Esophagus (tissue), 2 donors: Measurements from ENCODE around the gene N4BP3. TPM values are rescaled to one million over a fixed set of nuclear protein-coding genes. Genes with fewer than 3 reads are reported as not detected.

Experiments used
- H3K27ac ChIP-seq, 2 donors: one replicate each; pipeline ENCODE4 v1.5.1; 2013; ENCODE audit warnings: low read depth in 2 of 2, mild to moderate bottlenecking in 2 of 2, inconsistent platforms in 1 of 2, low read length in 1 of 2, moderate library complexity in 1 of 2
- H3K27me3 ChIP-seq, 2 donors: one replicate each; pipeline ENCODE4 v1.6.1; 2013; ENCODE audit warnings: low read length in 2 of 2, control low read depth in 1 of 2, mild to moderate bottlenecking in 1 of 2; ENCODE audit not compliant: insufficient read depth in 2 of 2, control insufficient read depth in 1 of 2
- H3K36me3 ChIP-seq, 2 donors: one replicate each; pipeline ENCODE4 v1.6.1; 2013; ENCODE audit warnings: low read length in 1 of 2; ENCODE audit not compliant: control insufficient read depth in 2 of 2, insufficient read depth in 2 of 2
- H3K4me1 ChIP-seq, 2 donors: one replicate each; pipeline ENCODE4 v1.6.1; 2013; ENCODE audit warnings: low read length in 1 of 2; ENCODE audit not compliant: control insufficient read depth in 2 of 2, insufficient read depth in 2 of 2
- H3K4me3 ChIP-seq, 2 donors: one replicate each; pipeline ENCODE4 v1.5.1; 2013; ENCODE audit warnings: low read length in 2 of 2, mild to moderate bottlenecking in 2 of 2, low read depth in 1 of 2, moderate library complexity in 1 of 2
- H3K9me3 ChIP-seq, 2 donors: one replicate each; pipeline ENCODE4 v1.6.1; 2013; ENCODE audit warnings: mild to moderate bottlenecking in 2 of 2, low read depth in 1 of 2, low read length in 1 of 2, moderate library complexity in 1 of 2; ENCODE audit not compliant: control insufficient read depth in 2 of 2, insufficient read depth in 1 of 2
- WGBS, 2 donors: extraction: QIAGEN DNeasy Blood & Tissue Kit; methylation state at CpG; one replicate each; pipeline ENCODE4 v1.1.7; 2013; 5-methylcytosine and 5-hydroxymethylcytosine counted together
- polyA plus RNA-seq, 2 donors: library from polyadenylated mRNA; stranded (reverse); fragments of 200-250 nt; gene quantifications; one replicate each; pipeline ENCODE4 v1.2.3, GENCODE V29; 2013
- donor health status: healthy with polysubstance abuse.
- donor health status: Bipolar disorder and iron deficiency.

The N4BP3 gene
- polyA plus RNA-seq, 2 donors: 16.9 to 26.2 TPM

DNA sequence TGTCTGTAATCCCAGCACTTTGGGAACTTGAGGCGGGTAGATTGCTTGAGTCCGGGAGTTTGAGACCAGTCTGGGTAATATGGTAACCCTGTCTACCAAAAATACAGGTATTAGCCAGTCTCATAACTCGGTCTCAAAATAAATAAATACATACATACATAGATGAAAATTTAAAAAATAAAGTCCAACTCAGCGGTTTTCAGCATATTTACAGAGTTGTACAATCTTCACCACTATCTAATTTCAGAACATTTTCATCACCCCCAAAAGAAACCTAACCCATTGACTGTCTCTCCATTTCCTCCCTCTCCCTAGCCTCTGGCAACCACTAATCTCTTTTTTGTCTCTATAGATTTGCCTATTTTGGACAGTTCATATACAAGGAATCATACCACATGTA, 28.2 kb downstream of the N4BP3 start:
- peaks cover 0 to 5% of the 10 kb centered on the region in 2 donors for H3K4me1 ChIP-seq

GRCh38 chr5:178142642-178143041, 29.3 kb downstream of the N4BP3 start:
- peaks cover 6 to 34% of the 10 kb centered on the region in 2 donors for H3K36me3 ChIP-seq
- no peaks in the 10 kb centered on the region for H3K9me3 ChIP-seq
- H3K27me3 ChIP-seq: no peaks in the 10 kb centered on the region
- peak overlapping the region in 1 of 2 donors; percentile 24 for H3K27ac ChIP-seq
- no peak overlapping the region for H3K4me3 ChIP-seq
- peaks cover 0 to 13% of the 10 kb centered on the region in 2 donors for H3K4me1 ChIP-seq
- WGBS, 2 donors: 88% methylated on average over 20 of the region's 20 CpGs

More for the DNA sequence above, 28.2 kb downstream of the N4BP3 start:
- Histone ChIP-seq H3K36me3 (peaks cover 6 to 29% of the 10 kb centered on the region in 2 donors), H3K27ac (no peak overlapping the region), H3K27me3 (no peaks in the 10 kb centered on the region), H3K9me3 (no peaks in the 10 kb centered on the region), H3K4me3 (no peak overlapping the region)
- WGBS, 2 donors: 93 to 96% methylated on average over 4 of the region's 4 CpGs

DNA sequence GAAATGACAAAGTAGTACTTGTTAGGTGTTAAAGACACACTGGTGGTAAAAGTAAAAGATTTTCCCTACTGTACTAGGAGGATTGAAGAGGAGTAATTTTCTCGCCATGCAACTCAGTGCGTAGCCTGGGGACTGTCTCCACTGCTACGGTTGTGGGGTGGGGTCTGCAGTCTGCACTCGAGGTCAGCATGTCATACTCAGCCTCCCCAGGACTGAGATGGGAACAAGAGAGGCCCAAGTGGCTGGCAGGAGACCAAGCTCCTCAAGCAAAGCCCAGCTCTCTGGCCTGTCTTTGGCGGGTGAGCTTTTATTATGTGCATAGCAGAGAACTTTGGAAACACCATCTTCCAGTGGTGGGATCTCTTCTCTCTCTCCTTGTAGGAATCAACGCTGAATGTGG, 29.9 kb downstream of the N4BP3 start:
- Histone ChIP-seq H3K27ac (peak overlapping the region in 1 of 2 donors; percentile 86), H3K9me3 (no peaks in the 10 kb centered on the region)
- WGBS, 2 donors: 79 to 80% methylated on average over 6 of the region's 6 CpGs

GRCh38 chr5:178143901-178144300, 30.6 kb downstream of the N4BP3 start:
- 45 to 48% methylated on average over 10 of the region's 10 CpGs for WGBS, 2 donors
- peaks cover 0 to 13% of the 10 kb centered on the region in 2 donors for H3K4me1 ChIP-seq
- no peaks in the 10 kb centered on the region for H3K27me3 ChIP-seq
- H3K27ac ChIP-seq: peak overlapping the region; percentile 48 to 86
- H3K36me3 ChIP-seq: peaks cover 14 to 42% of the 10 kb centered on the region in 2 donors
- H3K9me3 ChIP-seq: no peaks in the 10 kb centered on the region
- no peak overlapping the region for H3K4me3 ChIP-seq

More for the DNA sequence above, 29.9 kb downstream of the N4BP3 start:
- Histone ChIP-seq H3K27me3 (no peaks in the 10 kb centered on the region), H3K4me3 (no peak overlapping the region), H3K36me3 (peaks cover 7 to 36% of the 10 kb centered on the region in 2 donors), H3K4me1 (peaks cover 0 to 13% of the 10 kb centered on the region in 2 donors)

DNA sequence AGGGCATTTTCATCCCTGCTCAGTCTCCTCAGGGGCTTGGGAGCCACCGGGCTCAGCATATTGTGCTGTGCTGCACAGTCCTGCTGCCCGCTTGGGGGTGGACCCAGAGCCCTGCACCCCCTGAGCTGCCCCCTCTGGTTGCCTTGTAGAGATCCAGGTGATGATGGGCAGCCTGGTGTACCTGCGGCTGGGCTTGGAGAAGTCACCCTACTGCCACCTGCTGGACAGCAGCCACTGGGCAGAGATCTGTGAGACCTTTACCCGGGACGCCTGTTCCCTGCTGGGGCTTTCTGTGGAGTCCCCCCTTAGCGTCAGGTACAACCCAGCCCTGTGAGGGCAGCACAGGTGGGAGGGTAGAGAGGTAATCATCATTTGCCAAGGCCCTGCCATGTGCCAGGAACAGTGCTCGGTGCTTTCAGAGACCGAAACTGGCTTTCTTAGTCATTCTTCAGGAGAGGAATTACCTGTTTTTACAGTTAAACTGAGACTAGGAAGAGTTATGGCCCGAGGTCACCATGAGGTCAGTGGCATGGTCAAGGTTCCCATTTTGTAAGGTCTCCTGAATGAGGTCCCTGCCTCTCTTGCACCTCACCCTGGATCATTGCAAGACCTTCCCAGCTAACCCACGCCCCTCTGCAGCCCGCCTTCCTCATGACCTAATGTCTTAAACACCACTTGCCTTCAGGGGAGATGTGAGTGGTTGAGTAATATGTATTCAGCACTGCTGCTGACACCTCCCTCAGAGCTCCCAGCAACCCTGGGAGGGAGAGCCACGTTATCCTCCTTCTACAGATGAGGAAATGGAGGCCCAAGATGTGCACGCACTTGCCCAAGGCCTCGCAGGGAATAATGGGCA, 32.9 kb downstream of the N4BP3 start:
- WGBS, 2 donors: 40 to 45% methylated on average over 14 of the region's 14 CpGs
- H3K4me1 ChIP-seq: peaks cover 0 to 14% of the 10 kb centered on the region in 2 donors
- peak overlapping the region; percentile 71 to 96 for H3K27ac ChIP-seq
- no peaks in the 10 kb centered on the region for H3K9me3 ChIP-seq
- H3K36me3 ChIP-seq: peaks cover 16 to 56% of the 10 kb centered on the region in 2 donors
- no peaks in the 10 kb centered on the region for H3K27me3 ChIP-seq
- H3K4me3 ChIP-seq: no peak overlapping the region

- peak overlapping the region; percentile 22 to 76 for H3K27ac ChIP-seq
- no peaks in the 10 kb centered on the region for H3K27me3 ChIP-seq
- no peaks in the 10 kb centered on the region for H3K9me3 ChIP-seq
- H3K36me3 ChIP-seq: peaks cover 16 to 60% of the 10 kb centered on the region in 2 donors
- 91 to 93% methylated on average over 15 of the region's 15 CpGs for WGBS, 2 donors
- H3K4me3 ChIP-seq: no peak overlapping the region
- H3K4me1 ChIP-seq: peaks cover 0 to 19% of the 10 kb centered on the region in 2 donors
These were observed 34.1 kb downstream of the N4BP3 start for GRCh38 chr5:178147406-178147805.

DNA sequence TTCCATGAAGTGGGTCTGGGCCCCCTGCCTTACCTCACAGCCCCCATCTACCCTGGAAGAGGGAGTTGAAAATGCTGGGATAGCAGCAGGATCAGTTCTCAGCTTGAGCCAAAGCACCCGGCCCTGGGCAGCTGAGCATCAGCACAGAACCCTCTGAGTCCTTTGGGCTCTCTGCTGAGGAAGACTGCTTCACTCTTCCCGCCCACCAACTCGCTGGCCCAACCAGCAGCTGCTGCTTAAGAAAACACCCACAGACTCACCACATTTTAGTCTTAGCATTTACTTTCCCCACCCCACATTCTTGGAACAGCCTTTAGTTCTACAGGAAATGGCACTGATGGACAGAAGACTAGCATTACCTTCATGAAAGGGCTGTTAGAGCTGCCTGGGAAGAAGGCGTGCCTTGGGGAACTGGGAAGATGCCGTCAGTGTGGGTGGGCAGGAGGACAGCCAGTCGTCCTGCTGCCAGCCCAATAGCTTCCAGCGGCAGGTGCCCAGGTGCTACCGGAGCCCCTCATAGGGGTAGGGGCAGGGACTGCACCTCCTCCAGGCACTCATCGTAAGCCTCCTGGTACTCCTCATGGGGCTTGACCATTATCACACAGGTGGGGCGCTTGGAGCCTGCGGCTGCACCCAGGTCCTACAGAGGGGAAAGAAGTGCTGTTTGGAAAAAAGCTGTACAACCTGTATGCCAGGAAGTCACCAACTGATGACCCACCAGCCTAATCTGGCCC, 36.0 kb downstream of the N4BP3 start:
- Histone ChIP-seq H3K4me1 (peaks cover 0 to 23% of the 10 kb centered on the region in 2 donors), H3K36me3 (peaks cover 12 to 44% of the 10 kb centered on the region in 2 donors)
- 73 to 80% methylated on average over 11 of the region's 11 CpGs for WGBS, 2 donors

DNA sequence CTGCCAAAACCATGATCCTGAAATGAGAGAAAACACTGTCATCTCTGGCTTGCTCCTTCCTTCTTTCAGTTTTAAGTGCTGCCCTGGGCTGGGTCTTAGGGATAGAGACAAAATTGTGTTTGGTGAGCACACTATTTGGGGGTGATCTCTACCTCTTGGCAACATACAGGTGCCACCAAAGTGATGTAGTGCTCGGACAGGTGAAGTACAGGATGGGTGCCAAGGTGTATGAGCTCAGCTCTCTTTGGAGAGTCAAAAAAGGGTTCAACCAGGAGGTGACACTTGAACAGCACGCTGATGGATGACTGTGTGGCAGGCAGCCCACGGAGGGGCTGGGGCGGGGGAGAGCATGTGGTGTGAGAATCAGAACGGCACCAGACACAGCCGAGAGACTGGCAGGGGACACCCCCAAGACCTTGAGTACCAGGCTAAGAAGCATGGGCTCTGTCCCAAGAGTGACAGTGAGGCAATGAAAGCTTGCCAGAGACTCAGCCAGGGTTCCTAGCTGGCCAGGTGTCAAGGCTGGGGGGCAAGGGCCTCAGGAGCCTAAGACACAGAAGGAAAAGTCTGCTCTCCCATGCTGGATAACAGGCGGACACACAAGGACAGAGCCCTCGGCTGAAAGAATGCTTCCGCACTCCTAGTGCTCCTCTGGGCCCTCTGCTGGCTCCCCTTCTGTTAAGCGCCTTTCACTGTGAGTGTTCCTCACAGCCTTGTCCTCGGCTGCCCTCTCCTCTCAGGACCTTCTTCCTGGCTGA, 37.8 kb downstream of the N4BP3 start:
- H3K4me3 ChIP-seq: no peak overlapping the region
- H3K27me3 ChIP-seq: no peaks in the 10 kb centered on the region
- H3K36me3 ChIP-seq: peaks cover 12 to 44% of the 10 kb centered on the region in 2 donors
- WGBS, 2 donors: 69 to 74% methylated on average over 11 of the region's 11 CpGs
- H3K4me1 ChIP-seq: peaks cover 0 to 20% of the 10 kb centered on the region in 2 donors
- H3K27ac ChIP-seq: peak overlapping the region in 1 of 2 donors; percentile 75
- H3K9me3 ChIP-seq: no peaks in the 10 kb centered on the region

More for the DNA sequence above, 36.0 kb downstream of the N4BP3 start:
- Histone ChIP-seq H3K4me3 (no peak overlapping the region), H3K27me3 (no peaks in the 10 kb centered on the region), H3K27ac (peak overlapping the region; percentile 60 to 88), H3K9me3 (no peaks in the 10 kb centered on the region)
